B cell (primary cell): ENCODE measurements around the gene ZDHHC19. TPM values are rescaled to one million over a fixed set of nuclear protein-coding genes. Genes with fewer than 3 reads are reported as not detected.
A peak's percentile ranks its signal among the peaks of the same experiment; 100 is the strongest.

ENCODE experiments used
- ATAC-seq: fragments of 200-7000 bp; cut with Tn5 transposase; one replicate; pipeline ENCODE4 v1.10.0; 2021; ENCODE audit warnings: low read depth, mild to moderate bottlenecking, moderate number of reproducible peaks, moderate library complexity
- CTCF ChIA-PET: fragments of 350-600 bp; sonication (Branson Sonifier 250); formaldehyde crosslinking; loops from one replicate; lab custom pipeline; 2021; ENCODE audit warnings: antibody characterized with exemption, inconsistent platforms; lab: Charles Lee
- POLR2A ChIA-PET: fragments of 350-600 bp; sonication (Branson Sonifier 250); formaldehyde crosslinking; loops from one replicate; lab custom pipeline; 2021; ENCODE audit warnings: antibody characterized with exemption; lab: Charles Lee
- DNase-seq: peaks from one replicate; pipeline ENCODE4 v3.0.0; 2013
- H2AFZ ChIP-seq: 2 replicates; pipeline ENCODE4 v1.6.1; 2012; ENCODE audit warnings: mild to moderate bottlenecking, low read depth, low read length; ENCODE audit not compliant: insufficient read depth, poor library complexity, severe bottlenecking
- H3K27ac ChIP-seq, 2 donors: 1 replicate in 1 of 2; 2 replicates in 1 of 2; pipeline ENCODE4 v1.5.1; 2012 to 2013; ENCODE audit warnings: low read length in 2 of 2, mild to moderate bottlenecking in 2 of 2, moderate library complexity in 1 of 2
- H3K27me3 ChIP-seq, 4 experiments: fragments of 200-600 bp in 1 of 4; sonication (generic) in 1 of 4; replicated peaks in 1 of 4; 1 replicate in 2 of 4; 2 replicates in 2 of 4; pipeline versions ENCODE4 v1.6.1 to v1.7.0; 2013 to 2016; ENCODE audit warnings: low read length in 3 of 4, mild to moderate bottlenecking in 2 of 4, mixed read lengths in 1 of 4, moderate library complexity in 1 of 4; ENCODE audit not compliant: insufficient read depth in 4 of 4, control insufficient read depth in 3 of 4; ENCODE audit errors: control extremely low read depth in 1 of 4
- H3K36me3 ChIP-seq, 2 experiments: replicated peaks in 1 of 2; 1 replicate in 1 of 2; 2 replicates in 1 of 2; pipeline versions ENCODE4 v1.6.1 to v1.7.1; 2013; ENCODE audit warnings: low read length in 1 of 2; ENCODE audit not compliant: insufficient read depth in 2 of 2, control insufficient read depth in 1 of 2; ENCODE audit errors: control extremely low read depth in 1 of 2, extremely low read depth in 1 of 2
- H3K4me1 ChIP-seq, 2 donors: fragments of 200-600 bp in 1 of 2; sonication (generic) in 1 of 2; 1 replicate in 1 of 2; 2 replicates in 1 of 2; pipeline versions ENCODE4 v1.5.1 to v1.6.1; 2013 to 2017; ENCODE audit warnings: low read length in 2 of 2; ENCODE audit not compliant: control insufficient read depth in 2 of 2, insufficient read depth in 2 of 2
- H3K4me2 ChIP-seq: replicated peaks from 2 replicates; pipeline ENCODE3; 2012; ENCODE audit warnings: mild to moderate bottlenecking, low read depth, low read length; ENCODE audit not compliant: poor library complexity, severe bottlenecking
- H3K4me3 ChIP-seq, 5 experiments: fragments of 200-600 bp in 1 of 5; sonication (generic) in 1 of 5; 1 replicate in 3 of 5; 2 replicates in 2 of 5; pipeline versions ENCODE4 v1.5.1 to v1.7.0; 2011 to 2016; ENCODE audit warnings: low read length in 4 of 5, mild to moderate bottlenecking in 4 of 5, low read depth in 2 of 5, control low read depth in 1 of 5, moderate library complexity in 1 of 5; ENCODE audit not compliant: insufficient read depth in 1 of 5; ENCODE audit errors: control extremely low read depth in 1 of 5, extremely low read depth in 1 of 5
- H3K79me2 ChIP-seq: fragments of 200-600 bp; sonication (generic); one replicate; pipeline ENCODE4 v1.6.0; 2016; ENCODE audit warnings: low read length; ENCODE audit not compliant: control insufficient read depth, insufficient read depth
- H3K9ac ChIP-seq: fragments of 200-600 bp; sonication (generic); 2 replicates; pipeline ENCODE4 v1.6.1; 2017; ENCODE audit warnings: mild to moderate bottlenecking, low read length, moderate library complexity
- H3K9me3 ChIP-seq, 3 donors: one replicate each; pipeline versions ENCODE4 v1.6.1 to v1.7.1; 2013; ENCODE audit warnings: low read length in 2 of 3; ENCODE audit not compliant: control insufficient read depth in 2 of 3, insufficient read depth in 1 of 3; ENCODE audit errors: control extremely low read depth in 1 of 3
- H4K20me1 ChIP-seq: 2 replicates; pipeline ENCODE4 v1.6.0; 2012; ENCODE audit warnings: mild to moderate bottlenecking, low read length; ENCODE audit not compliant: insufficient read depth, control insufficient read depth, poor library complexity, severe bottlenecking
- H3K27ac Mint-ChIP-seq: one replicate; pipeline ENCODE4 v1.8.0; 2021; ENCODE audit warnings: mixed read lengths
- H3K27me3 Mint-ChIP-seq: one replicate; pipeline ENCODE4 v1.8.0; 2021; ENCODE audit warnings: mixed read lengths
- H3K4me1 Mint-ChIP-seq: one replicate; pipeline ENCODE4 v1.8.0; 2021; ENCODE audit warnings: mixed read lengths
- H3K4me3 Mint-ChIP-seq: one replicate; pipeline ENCODE4 v1.8.0; 2021; ENCODE audit warnings: mixed read lengths
- H3K9me3 Mint-ChIP-seq: one replicate; pipeline ENCODE4 v1.8.0; 2022; ENCODE audit warnings: mixed read lengths; ENCODE audit not compliant: insufficient read depth
- CTCF ChIP-seq: fragments of 200-600 bp; IDR thresholded peaks from one replicate; pipeline ENCODE4 v1.8.0; 2022; ENCODE audit warnings: antibody characterized with exemption, mild to moderate bottlenecking
- EZH2 ChIP-seq: IDR thresholded peaks from 2 replicates; pipeline ENCODE4 v1.6.1; 2012; ENCODE audit warnings: borderline replicate concordance, low read depth, mild to moderate bottlenecking, moderate library complexity, low read length; ENCODE audit not compliant: insufficient read depth, poor library complexity, severe bottlenecking
- WGBS: methylation state at CpG from one replicate; pipeline ENCODE4 v1.1.5; 2013; ENCODE audit warnings: missing lambda C conversion rate; ENCODE audit not compliant: insufficient coverage; 5-methylcytosine and 5-hydroxymethylcytosine counted together
- intact Hi-C: fragments of 100-400 bp; cut with micrococcal nuclease; formaldehyde crosslinking; loops from one replicate; pipeline ENCODE4 v1.10.0; 2022
- polyA plus RNA-seq: library from polyadenylated mRNA; depleted of rRNA; stranded (reverse); fragments of >200 nt; gene quantifications from 2 replicates; pipeline ENCODE4 v1.2.3, GENCODE V29; 2012
- total RNA-seq, 2 donors: library from RNA; stranded (reverse); fragments of 120-200 nt in 1 of 2; gene quantifications; 1 replicate in 1 of 2; 2 replicates in 1 of 2; pipeline versions ENCODE4 v1.2.3 to v1.2.4, GENCODE V29; 2013 to 2022

Gene ZDHHC19
- total and polyA plus RNA-seq, 2 donors (not counting 1 experiment from before 2014, with no cell fraction given): 0.91 to 6.0 TPM

GRCh38 chr3:196189566-196190347 is 21.4 kb downstream of the ZDHHC19 start:
- Histone ChIP-seq H3K27ac (no peak overlapping the region), H3K9me3 (peaks cover 0 to 5% (median 0%) of the 10 kb centered on the region in 3 donors), H3K27me3 (no peaks in the 10 kb centered on the region), H4K20me1 (no peaks in the 10 kb centered on the region), H3K9ac (no peak overlapping the region), H3K4me2 (no peak overlapping the region), H3K79me2 (no peaks in the 10 kb centered on the region), H3K4me3 (no peak overlapping the region), H2AFZ (no peak overlapping the region), H3K36me3 (no peaks in the 10 kb centered on the region), H3K4me1 (peaks cover 41 to 67% of the 10 kb centered on the region in 2 donors)
- DNase-seq (no peak), ATAC-seq (no peak)
- H3K9me3 Mint-ChIP-seq: no peaks in the 10 kb centered on the region
- 69% methylated on average over 6 of the region's 16 CpGs for WGBS
- peak overlapping the region; percentile 49 for H3K4me3 Mint-ChIP-seq
- H3K4me1 Mint-ChIP-seq: peaks cover 49% of the 10 kb centered on the region
- CTCF ChIA-PET: interaction anchor here (1.3 to 11.5 kb wide), 2 partner anchors 10 to 115 kb away, joined by 4 to 467 read pairs; no protein-coding TSS in a partner anchor
- POLR2A ChIA-PET: interaction anchor here (0.5 kb wide), 1 partner anchor 22 kb away, joined by 7 read pairs; no protein-coding TSS in a partner anchor
- TF ChIP-seq EZH2 (no peak), CTCF (no peak)
- H3K27ac Mint-ChIP-seq: peak overlapping the region; percentile 84
- intact Hi-C loops: no loop called here
- no peaks in the 10 kb centered on the region for H3K27me3 Mint-ChIP-seq
